Parathyroid adenoma (tissue), 2 donors: ENCODE results near the gene ZDHHC6.

Experiments used
- H2AFZ ChIP-seq: fragments of 300-600 bp; sonication (generic); one replicate; pipeline ENCODE4 v1.7.0; 2017; ENCODE audit warnings: antibody characterized with exemption, mild to moderate bottlenecking
- H3K27ac ChIP-seq: fragments of 300-600 bp; sonication (generic); one replicate; pipeline ENCODE4 v1.7.0; 2017
- H3K27me3 ChIP-seq: fragments of 300-600 bp; sonication (generic); one replicate; pipeline ENCODE4 v1.7.0; 2017; ENCODE audit warnings: low read length; ENCODE audit not compliant: control insufficient read depth, insufficient read depth
- H3K36me3 ChIP-seq: fragments of 300-600 bp; sonication (generic); one replicate; pipeline ENCODE4 v1.7.0; 2017; ENCODE audit warnings: low read length; ENCODE audit not compliant: control insufficient read depth, insufficient read depth
- H3K4me1 ChIP-seq: fragments of 300-600 bp; sonication (generic); one replicate; pipeline ENCODE4 v1.7.0; 2017; ENCODE audit warnings: control low read depth
- H3K4me2 ChIP-seq: fragments of 300-600 bp; sonication (generic); one replicate; pipeline ENCODE4 v1.7.0; 2017; ENCODE audit warnings: low read length
- H3K4me3 ChIP-seq: fragments of 300-600 bp; sonication (generic); one replicate; pipeline ENCODE4 v1.7.0; 2017; ENCODE audit warnings: low read depth, low read length
- H3K79me2 ChIP-seq: fragments of 300-600 bp; sonication (generic); one replicate; pipeline ENCODE4 v1.7.0; 2017; ENCODE audit warnings: control low read depth
- H3K9ac ChIP-seq: fragments of 300-600 bp; sonication (generic); one replicate; pipeline ENCODE4 v1.7.0; 2017; ENCODE audit warnings: mild to moderate bottlenecking
- H3K9me3 ChIP-seq: fragments of 300-600 bp; sonication (generic); one replicate; pipeline ENCODE4 v1.7.0; 2017; ENCODE audit warnings: low read length; ENCODE audit not compliant: control insufficient read depth
- CTCF ChIP-seq: fragments of 300-600 bp; sonication (generic); IDR thresholded peaks from one replicate; pipeline ENCODE4 v1.7.0; 2017; ENCODE audit warnings: antibody characterized with exemption, mild to moderate bottlenecking
- donor health status: primary hyperparathyroidism.

The ZDHHC6 gene

GRCh38 chr10:112434988-112435619 is 11.6 kb downstream of the ZDHHC6 start:
- Histone ChIP-seq H3K9me3 (no peaks in the 10 kb centered on the region), H3K27ac (no peak overlapping the region), H3K4me2 (no peak overlapping the region), H3K36me3 (no peaks in the 10 kb centered on the region), H3K4me3 (no peak overlapping the region), H3K9ac (no peak overlapping the region), H3K27me3 (no peaks in the 10 kb centered on the region), H2AFZ (no peak overlapping the region), H3K79me2 (no peaks in the 10 kb centered on the region), H3K4me1 (no peaks in the 10 kb centered on the region)
- TF ChIP-seq CTCF: peak; percentile 21

- H3K4me2 ChIP-seq: no peak overlapping the region
- no peaks in the 10 kb centered on the region for H3K27me3 ChIP-seq
- H3K4me3 ChIP-seq: no peak overlapping the region
- no peak for TF ChIP-seq CTCF
- H3K27ac ChIP-seq: no peak overlapping the region
- no peaks in the 10 kb centered on the region for H3K9me3 ChIP-seq
- no peaks in the 10 kb centered on the region for H3K4me1 ChIP-seq
- no peak overlapping the region for H2AFZ ChIP-seq
- H3K36me3 ChIP-seq: no peaks in the 10 kb centered on the region
- H3K79me2 ChIP-seq: no peaks in the 10 kb centered on the region
- no peak overlapping the region for H3K9ac ChIP-seq
Observed at GRCh38 chr10:112433136-112433535, 13.6 kb downstream of the ZDHHC6 start.

DNA sequence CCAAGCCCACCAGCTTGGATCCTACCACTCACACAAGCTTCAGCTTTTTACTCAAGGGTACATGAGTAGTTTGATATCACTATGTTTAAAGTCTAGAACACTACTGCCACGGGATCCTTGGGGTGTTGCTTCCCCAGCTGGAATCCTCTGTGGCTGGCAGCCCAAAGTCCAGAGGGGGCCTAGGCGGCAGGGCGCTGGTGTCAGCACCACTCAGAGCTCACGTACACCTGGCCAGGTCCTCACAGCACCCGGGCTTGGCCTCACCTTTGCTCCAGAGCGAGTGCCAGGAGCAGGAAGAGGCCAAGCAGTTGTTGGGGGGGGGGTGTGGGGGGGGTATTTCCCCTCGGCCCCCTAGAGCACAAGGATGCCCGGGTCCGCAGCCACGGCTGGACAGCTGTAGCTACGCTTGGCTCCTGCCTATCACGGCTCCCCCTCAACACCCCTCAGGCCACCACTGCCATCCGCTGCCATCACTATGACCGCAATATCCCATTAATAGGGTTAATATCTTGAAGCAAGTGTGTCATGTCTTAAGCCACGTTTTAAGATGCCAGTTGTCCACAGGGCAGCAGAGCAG is 17.0 kb downstream of the ZDHHC6 start:
- TF ChIP-seq CTCF: no peak
- H2AFZ ChIP-seq: no peak overlapping the region
- no peaks in the 10 kb centered on the region for H3K4me1 ChIP-seq
- no peak overlapping the region for H3K9ac ChIP-seq
- no peaks in the 10 kb centered on the region for H3K79me2 ChIP-seq
- no peaks in the 10 kb centered on the region for H3K27me3 ChIP-seq
- H3K36me3 ChIP-seq: no peaks in the 10 kb centered on the region
- H3K27ac ChIP-seq: no peak overlapping the region
- no peak overlapping the region for H3K4me2 ChIP-seq
- no peaks in the 10 kb centered on the region for H3K9me3 ChIP-seq
- no peak overlapping the region for H3K4me3 ChIP-seq

GRCh38 chr10:112429147-112429546 is 17.6 kb downstream of the ZDHHC6 start:
- Histone ChIP-seq H3K9ac (no peak overlapping the region), H2AFZ (no peak overlapping the region), H3K9me3 (no peaks in the 10 kb centered on the region), H3K27ac (no peak overlapping the region), H3K79me2 (no peaks in the 10 kb centered on the region), H3K4me1 (no peaks in the 10 kb centered on the region), H3K4me3 (no peak overlapping the region), H3K36me3 (no peaks in the 10 kb centered on the region), H3K27me3 (no peaks in the 10 kb centered on the region), H3K4me2 (no peak overlapping the region)
- no peak for TF ChIP-seq CTCF

- Histone ChIP-seq H2AFZ (no peak overlapping the region), H3K27ac (no peak overlapping the region), H3K9ac (no peak overlapping the region), H3K4me1 (no peaks in the 10 kb centered on the region), H3K79me2 (no peaks in the 10 kb centered on the region), H3K4me3 (no peak overlapping the region), H3K4me2 (no peak overlapping the region), H3K9me3 (no peaks in the 10 kb centered on the region), H3K27me3 (no peaks in the 10 kb centered on the region), H3K36me3 (no peaks in the 10 kb centered on the region)
- no peak for TF ChIP-seq CTCF
Observed at GRCh38 chr10:112426111-112426510, 20.6 kb downstream of the ZDHHC6 start.
